WTC11 (cell line): Measurements from ENCODE around the gene ADAMTS12. TPM values are rescaled to one million over a fixed set of nuclear protein-coding genes. Genes with fewer than 3 reads are reported as not detected.

ENCODE experiments used
- ATAC-seq: fragments of 200-7000 bp; cut with Tn5 transposase; 2 replicates; pipeline ENCODE4 v1.10.0; 2021; ENCODE audit warnings: mild to moderate bottlenecking, moderate library complexity
- CTCF ChIA-PET: fragments of 300-600 bp; sonication (Branson Sonifier 250); formaldehyde crosslinking; loops from one replicate; lab custom pipeline; 2021; ENCODE audit warnings: antibody characterized with exemption; lab: Charles Lee
- POLR2A ChIA-PET: fragments of 350-600 bp; sonication (Branson Sonifier 250); formaldehyde crosslinking; loops from one replicate; lab custom pipeline; 2021; ENCODE audit warnings: antibody characterized with exemption; lab: Charles Lee
- DNase-seq: peaks from one replicate; pipeline ENCODE4 v3.0.0; 2021; ENCODE audit warnings: low spot score
- H3K27ac Mint-ChIP-seq: 2 replicates; pipeline ENCODE4 v1.8.0; 2021; ENCODE audit warnings: mixed read lengths
- H3K27me3 Mint-ChIP-seq: 2 replicates; pipeline ENCODE4 v1.8.0; 2021; ENCODE audit warnings: low read depth, mild to moderate bottlenecking, moderate library complexity, mixed read lengths
- H3K36me3 Mint-ChIP-seq: 2 replicates; pipeline ENCODE4 v1.8.0; 2021; ENCODE audit warnings: mixed read lengths
- H3K4me1 Mint-ChIP-seq: 2 replicates; pipeline ENCODE4 v1.8.0; 2022; ENCODE audit warnings: mixed read lengths
- H3K4me3 Mint-ChIP-seq: 2 replicates; pipeline ENCODE4 v1.8.0; 2021; ENCODE audit warnings: mild to moderate bottlenecking, moderate library complexity, mixed read lengths
- H3K9me3 Mint-ChIP-seq: 2 replicates; pipeline ENCODE4 v1.8.0; 2021; ENCODE audit warnings: mixed read lengths
- ATF1 ChIP-seq: sonication (generic); formaldehyde crosslinking; IDR thresholded peaks from 2 replicates; pipeline ENCODE4 v1.8.1; 2023; ENCODE audit warnings: mild to moderate bottlenecking, moderate library complexity, missing genetic modification reagents
- ATF2 ChIP-seq: sonication (generic); formaldehyde crosslinking; IDR thresholded peaks from 2 replicates; pipeline ENCODE4 v1.8.1; 2022; ENCODE audit warnings: low read depth, missing genetic modification reagents, borderline replicate concordance
- FOXP1 ChIP-seq: sonication (generic); formaldehyde crosslinking; IDR thresholded peaks from 2 replicates; pipeline ENCODE4 v1.8.0; 2022; ENCODE audit warnings: missing genetic modification reagents, mild to moderate bottlenecking, moderate library complexity, borderline replicate concordance
- JUN ChIP-seq: sonication (generic); formaldehyde crosslinking; IDR thresholded peaks from 2 replicates; pipeline ENCODE4 v1.8.0; 2023; ENCODE audit warnings: mild to moderate bottlenecking, missing genetic modification reagents
- MYBL2 ChIP-seq: sonication (generic); formaldehyde crosslinking; IDR thresholded peaks from 2 replicates; pipeline ENCODE4 v1.8.1; 2023; ENCODE audit warnings: mild to moderate bottlenecking, moderate library complexity, missing genetic modification reagents
- NFATC4 ChIP-seq: fragments of 250-450 bp; sonication (Bioruptor Pico); IDR thresholded peaks from 2 replicates; pipeline ENCODE4 v1.9.0; 2021; ENCODE audit warnings: mild to moderate bottlenecking
- NR2C2 ChIP-seq: sonication (generic); formaldehyde crosslinking; IDR thresholded peaks from 2 replicates; pipeline ENCODE4 v1.8.0; 2022; ENCODE audit warnings: mild to moderate bottlenecking, missing genetic modification reagents
- NR3C1 ChIP-seq: sonication (generic); formaldehyde crosslinking; conservative IDR thresholded peaks from 2 replicates; pipeline ENCODE4 v1.8.1; 2023; ENCODE audit warnings: low read depth, mild to moderate bottlenecking, missing genetic modification reagents
- OVOL2 ChIP-seq: fragments of 250-450 bp; sonication (Bioruptor Pico); IDR thresholded peaks from 2 replicates; pipeline ENCODE4 v1.9.0; 2021; ENCODE audit warnings: mild to moderate bottlenecking, borderline replicate concordance
- STAT6 ChIP-seq: sonication (generic); formaldehyde crosslinking; conservative IDR thresholded peaks from 2 replicates; pipeline ENCODE4 v1.8.1; 2023; ENCODE audit warnings: mild to moderate bottlenecking, low read depth, missing genetic modification reagents, moderate library complexity
- ZBTB43 ChIP-seq: sonication (generic); formaldehyde crosslinking; IDR thresholded peaks from 2 replicates; pipeline ENCODE4 v1.8.1; 2023; ENCODE audit warnings: mild to moderate bottlenecking, missing genetic modification reagents
- ZNF317 ChIP-seq: sonication (generic); formaldehyde crosslinking; IDR thresholded peaks from 2 replicates; pipeline ENCODE4 v1.8.1; 2023; ENCODE audit warnings: low read depth, mild to moderate bottlenecking, moderate library complexity, missing genetic modification reagents, borderline replicate concordance
- ZNF425 ChIP-seq: fragments of 250-450 bp; sonication (Bioruptor Pico); conservative IDR thresholded peaks from 2 replicates; pipeline ENCODE4 v1.9.0; 2021; ENCODE audit warnings: mild to moderate bottlenecking
- ZSCAN18 ChIP-seq: fragments of 250-450 bp; sonication (Bioruptor Pico); IDR thresholded peaks from 2 replicates; pipeline ENCODE4 v2.1.2; 2022; ENCODE audit warnings: mild to moderate bottlenecking, moderate library complexity
- total RNA-seq: library from RNA; stranded (reverse); gene quantifications from 3 replicates; pipeline ENCODE4 v1.2.3, GENCODE V29; 2021

ADAMTS12 gene
- total RNA-seq, 1 experiment from 2014 or later: 13.5 TPM

GRCh38 chr5:33720176-33720575 is 171.6 kb downstream of the ADAMTS12 start:
- Mint-ChIP-seq H3K27me3 (no peaks in the 10 kb centered on the region), H3K4me3 (no peak overlapping the region), H3K4me1 (no peaks in the 10 kb centered on the region), H3K27ac (no peak overlapping the region), H3K9me3 (peaks cover 7% of the 10 kb centered on the region; the same call in 1 of the 2 replicates), H3K36me3 (no peaks in the 10 kb centered on the region)
- ATAC-seq (no peak), DNase-seq (no peak)
- ChIA-PET POLR2A (no interaction called here), CTCF (no interaction called here)
- no peak for TF ChIP-seq MYBL2
- TF ChIP-seq ZNF317 (CRISPR knock-in tag): no peak
- TF ChIP-seq ZNF425 (CRISPR knock-in tag): no peak
- TF ChIP-seq NR3C1 (CRISPR knock-in tag): no peak
- TF ChIP-seq ZBTB43: no peak

GRCh38 chr5:33719769-33720168 is 172.0 kb downstream of the ADAMTS12 start:
- CTCF ChIA-PET: no interaction called here
- Mint-ChIP-seq H3K4me1 (no peaks in the 10 kb centered on the region), H3K4me3 (no peak overlapping the region), H3K9me3 (peaks cover 7% of the 10 kb centered on the region; the same call in 1 of the 2 replicates), H3K27me3 (no peaks in the 10 kb centered on the region), H3K36me3 (no peaks in the 10 kb centered on the region), H3K27ac (no peak overlapping the region)
- no peak for ATAC-seq
- DNase-seq: no peak
- POLR2A ChIA-PET: no interaction called here
- TF ChIP-seq OVOL2 (CRISPR knock-in tag) (no peak), ATF1 (no peak)

- ATAC-seq (no peak), DNase-seq (no peak)
- Mint-ChIP-seq H3K27ac (no peak overlapping the region), H3K9me3 (peaks cover 21% of the 10 kb centered on the region), H3K27me3 (no peaks in the 10 kb centered on the region), H3K4me3 (no peak overlapping the region), H3K36me3 (peaks cover 3% of the 10 kb centered on the region), H3K4me1 (no peaks in the 10 kb centered on the region)
- TF ChIP-seq STAT6 (CRISPR knock-in tag) (no peak), ZNF425 (CRISPR knock-in tag) (no peak), ZSCAN18 (no peak), FOXP1 (CRISPR knock-in tag) (no peak), NR2C2 (CRISPR knock-in tag) (no peak), JUN (CRISPR knock-in tag) (no peak), NFATC4 (CRISPR knock-in tag) (no peak), ATF2 (CRISPR knock-in tag) (no peak)
- ChIA-PET CTCF (interaction anchor here (1.4 kb wide), 1 partner anchor 10 kb away, joined by 3 read pairs; no protein-coding TSS in a partner anchor), POLR2A (no interaction called here)
These were observed 176.1 kb downstream of the ADAMTS12 start for GRCh38 chr5:33715661-33716060.
